GM12878 (cell line): ENCODE data around the gene AKT1. TPM values are rescaled to one million over a fixed set of nuclear protein-coding genes. Genes with fewer than 3 reads are reported as not detected.

Experiments used
- ATAC-seq: fragments of 200-7000 bp; cut with Tn5 transposase; 3 replicates; pipeline ENCODE4 v1.9.1; 2020; ENCODE audit warnings: mild to moderate bottlenecking, moderate library complexity
- BruUV-seq: library from RNA; stranded (reverse); fragments of 400-500 nt; replicated peaks from 2 replicates; lab custom pipeline; 2021; lab: Mats Ljungman, UMichigan
- CTCF ChIA-PET: fragments of 300-600 bp; sonication (Branson Sonifier 250); formaldehyde crosslinking; extraction: SDS; loops from one replicate; lab custom pipeline; 2021; ENCODE audit warnings: inconsistent platforms; lab: Yijun Ruan, JAX
- POLR2A ChIA-PET: fragments of 350-600 bp; formaldehyde crosslinking; extraction: SDS; loops from one replicate; lab custom pipeline; 2021; ENCODE audit warnings: inconsistent platforms; lab: Charles Lee
- RAD21 ChIA-PET: fragments of 300-600 bp; sonication (Branson Sonifier 250); formaldehyde crosslinking; loops from one replicate; lab custom pipeline; 2023; ENCODE audit warnings: antibody characterized with exemption; ENCODE audit not compliant: unreplicated experiment; lab: Charles Lee
- SMC1A ChIA-PET: fragments of 300-600 bp; sonication (Branson Sonifier 250); formaldehyde crosslinking; loops from one replicate; lab custom pipeline; 2023; ENCODE audit not compliant: unreplicated experiment, uncharacterized antibody; lab: Charles Lee
- DNase-seq: peaks from one replicate; pipeline ENCODE4 v3.0.0-alpha.2; 2011; ENCODE audit warnings: low read depth, low spot score
- FAIRE-seq: peaks from 3 replicates; lab custom pipeline; 2011; peaks lifted over from hg19 to GRCh38; lab: Jason Lieb, UNC
- H2AFZ ChIP-seq: 2 replicates; pipeline ENCODE4 v1.6.0; 2011; ENCODE audit warnings: low read depth, low read length, control low read depth; ENCODE audit not compliant: control insufficient read depth
- H3K27ac ChIP-seq: 2 replicates; pipeline ENCODE4 v1.5.1; 2011; ENCODE audit warnings: control low read depth; ENCODE audit not compliant: control insufficient read depth, insufficient read depth
- H3K27me3 ChIP-seq, 2 experiments: replicated peaks in 1 of 2; 2 replicates each; pipeline versions ENCODE4 v1.6.0 to v1.6.1; 2011; ENCODE audit warnings: low read length in 1 of 2; ENCODE audit not compliant: control insufficient read depth in 2 of 2, insufficient read depth in 2 of 2
- H3K36me3 ChIP-seq, 2 experiments: 2 replicates each; pipeline ENCODE4 v1.5.1; 2011; ENCODE audit warnings: low read length in 1 of 2; ENCODE audit not compliant: control insufficient read depth in 2 of 2, insufficient read depth in 2 of 2
- H3K4me1 ChIP-seq: 2 replicates; pipeline ENCODE4 v1.6.1; 2011; ENCODE audit warnings: mild to moderate bottlenecking, low read length, moderate library complexity, mixed read lengths; ENCODE audit not compliant: control insufficient read depth, insufficient read depth
- H3K4me2 ChIP-seq: 2 replicates; pipeline ENCODE4 v1.6.0; 2011; ENCODE audit warnings: control low read depth; ENCODE audit not compliant: control insufficient read depth, insufficient read depth
- H3K4me3 ChIP-seq: fragments of 200-600 bp; sonication (generic); 2 replicates; pipeline ENCODE4 v1.5.1; 2016
- H3K79me2 ChIP-seq: 2 replicates; pipeline ENCODE4 v1.6.0; 2011; ENCODE audit warnings: low read length; ENCODE audit not compliant: control insufficient read depth, insufficient read depth
- H3K9ac ChIP-seq: 2 replicates; pipeline ENCODE4 v1.8.0; 2011; ENCODE audit warnings: low read length, control low read depth, mixed read lengths; ENCODE audit not compliant: control insufficient read depth, insufficient read depth
- H3K9me3 ChIP-seq: replicated peaks from 3 replicates; pipeline ENCODE4 v1.5.1; 2011; ENCODE audit warnings: mild to moderate bottlenecking, low read length; ENCODE audit not compliant: control insufficient read depth, insufficient read depth
- H4K20me1 ChIP-seq: 2 replicates; pipeline ENCODE4 v1.6.0; 2011; ENCODE audit not compliant: control insufficient read depth, insufficient read depth
- CEBPB ChIP-seq, 2 experiments: fragments of 150-350 bp in 1 of 2; IDR thresholded peaks; 2 replicates each; pipeline ENCODE4 v1.6.1; 2012 to 2014; ENCODE audit warnings: low read depth in 2 of 2, low read length in 2 of 2, borderline replicate concordance in 1 of 2, inconsistent platforms in 1 of 2
- EZH2 ChIP-seq: IDR thresholded peaks from 2 replicates; pipeline ENCODE4 v1.6.1; 2012; ENCODE audit warnings: low read depth, mild to moderate bottlenecking, control low read depth, inconsistent platforms, low read length, borderline replicate concordance; ENCODE audit not compliant: control insufficient read depth
- FOXK2 ChIP-seq: fragments of 450-650 bp; IDR thresholded peaks from 2 replicates; pipeline ENCODE4 v1.6.1; 2017; ENCODE audit warnings: mild to moderate bottlenecking, moderate library complexity
- IRF3 ChIP-seq: fragments of 450-650 bp; IDR thresholded peaks from 2 replicates; pipeline ENCODE4 v1.6.1; 2014; ENCODE audit warnings: mild to moderate bottlenecking
- KLF5 ChIP-seq: fragments of 450-650 bp; IDR thresholded peaks from 2 replicates; pipeline ENCODE4 v1.6.1; 2014; ENCODE audit warnings: mild to moderate bottlenecking; ENCODE audit not compliant: partially characterized antibody
- MYC ChIP-seq: IDR thresholded peaks from 2 replicates; pipeline ENCODE4 v1.6.1; 2011; ENCODE audit warnings: mild to moderate bottlenecking, low read length, moderate library complexity, inconsistent platforms; ENCODE audit not compliant: insufficient read depth, insufficient replicate concordance, insufficient read length, severe bottlenecking
- PAX5 ChIP-seq: IDR thresholded peaks from 2 replicates; pipeline ENCODE4 v1.6.1; 2011; ENCODE audit warnings: low read depth, low read length, borderline replicate concordance
- PRDM15 ChIP-seq: fragments of 450-650 bp; formaldehyde crosslinking; IDR thresholded peaks from 2 replicates; pipeline ENCODE4 v1.4.0; 2020; ENCODE audit warnings: mild to moderate bottlenecking, moderate library complexity
- SIX5 ChIP-seq: IDR thresholded peaks from 2 replicates; pipeline ENCODE4 v1.6.1; 2011; ENCODE audit warnings: mild to moderate bottlenecking, low read depth, low read length, moderate library complexity; ENCODE audit not compliant: severe bottlenecking
- ZBED1 ChIP-seq: IDR thresholded peaks from 2 replicates; pipeline ENCODE4 v1.6.1; 2016; ENCODE audit warnings: borderline replicate concordance
- WGBS: methylation state at CpG from one replicate; pipeline ENCODE4 v1.1.6; 2016; ENCODE audit warnings: low lambda C conversion rate; ENCODE audit not compliant: insufficient replicate concordance, insufficient coverage; ENCODE audit errors: missing lambda C conversion rate; 5-methylcytosine and 5-hydroxymethylcytosine counted together
- in situ Hi-C: fragments of 300-500 bp; cut with MboI; formaldehyde crosslinking; loops from 9 replicates; pipeline ENCODE4 v1.14.3; 2018; ENCODE audit warnings: mixed read lengths
- intact Hi-C: fragments of 100-400 bp; cut with micrococcal nuclease; formaldehyde crosslinking; loops from one replicate; pipeline ENCODE4 v1.14.2; 2022; ENCODE audit not compliant: unreplicated experiment
- polyA plus RNA-seq, 11 experiments: library from polyadenylated mRNA; depleted of rRNA in 4 of 11; unstranded in 6 of 11; stranded (reverse) in 5 of 11; fragments of >200 nt; fragmentation: Nextera tagmentation in 4 of 11; fragmentation: Illumina TruSeq in 1 of 11; extraction: Ambion mirVana in 4 of 11; extraction: Trizol in 1 of 11; gene quantifications; 1 replicate in 1 of 11; 2 replicates in 10 of 11; pipeline versions ENCODE4 v1.2.1 to v1.2.3, GENCODE V29; 2011 to 2016; ENCODE audit warnings: inconsistent platforms in 2 of 11, missing spikeins in 2 of 11, low read depth in 1 of 11
- total RNA-seq, 4 experiments: library from RNA; depleted of rRNA in 3 of 4; stranded (reverse); fragments of >200 nt in 3 of 4; fragmentation: Illumina TruSeq in 1 of 4; extraction: Trizol in 1 of 4; gene quantifications; 2 replicates each; pipeline versions ENCODE4 v1.2.1 to v1.2.3, GENCODE V29; 2013 to 2021
- TF ChIP-seq, protein P1 (sequence below): fragments of 450-650 bp; IDR thresholded peaks from 2 replicates; pipeline ENCODE4 v1.6.1; 2017; ENCODE audit warnings: borderline replicate concordance

Gene AKT1
- total and polyA plus RNA-seq, 10 of the 15 experiments (the other 5 are each of a cell fraction or from before 2014, with no cell fraction given) = 0.63 to 110 (median 58.9) TPM

DNA sequence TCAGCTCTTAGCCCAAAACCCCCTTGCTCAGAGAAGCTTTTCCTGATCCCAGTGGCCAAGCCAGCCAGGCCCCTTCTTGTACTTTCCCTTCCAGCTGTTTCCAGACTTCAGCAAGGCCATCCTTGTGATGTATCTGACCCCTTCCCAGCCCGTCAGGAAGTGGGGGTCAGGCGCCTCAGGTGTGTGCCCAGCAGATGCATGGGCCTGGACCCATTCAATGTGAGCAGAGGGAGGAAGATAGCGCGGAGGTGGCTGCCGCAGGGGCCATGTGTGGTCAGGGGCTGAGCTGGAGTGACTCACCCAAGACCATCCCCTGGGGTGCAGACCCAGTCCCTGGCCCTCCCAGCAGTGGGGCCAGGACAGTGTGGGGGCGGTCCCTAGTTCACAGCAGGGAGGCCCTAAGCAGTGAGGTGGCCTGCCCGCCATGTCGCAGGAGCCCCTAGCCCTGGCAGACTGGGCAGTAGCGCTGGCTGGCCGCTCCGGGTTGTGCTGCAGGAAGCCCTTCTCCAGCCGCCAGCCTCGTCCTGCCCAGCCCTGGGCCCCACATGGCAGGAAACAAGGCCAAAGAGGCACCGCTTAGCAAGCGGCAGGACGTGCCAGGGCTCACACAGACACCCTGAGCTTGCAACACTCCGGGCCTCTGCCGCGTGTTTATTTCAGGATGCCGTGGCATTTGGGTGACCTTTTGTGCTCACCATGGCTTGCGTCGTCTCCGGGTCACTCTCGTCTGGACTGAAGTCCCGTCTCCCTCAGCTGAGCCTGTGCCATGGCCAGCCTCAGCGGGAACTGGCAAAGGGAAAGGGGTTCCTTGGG, 59.5 kb downstream of the AKT1 start:
- POLR2A ChIA-PET = no interaction called here
- SMC1A ChIA-PET = interaction anchor here (1.8 kb wide), 1 partner anchor 17 kb away, joined by 3 read pairs; the partner anchor contains the start of gene SIVA1
- FAIRE-seq = no peak
- no peak overlapping the region for H3K4me2 ChIP-seq
- TF ChIP-seq CEBPB (IDR thresholded peaks at IDR 0.05; ENCODE audit: borderline replicate concordance in 1 of 2, low read depth in 2 of 2, low read length in 2 of 2) (no peak), SIX5 (no peak), KLF5 (no peak), FOXK2 (no peak), PAX5 (no peak), PRDM15 (CRISPR knock-in tag) (no peak), MYC (no peak), IRF3 (no peak), EZH2 (no peak), ZBED1 (no peak)
- TF ChIP-seq, protein P1, sequence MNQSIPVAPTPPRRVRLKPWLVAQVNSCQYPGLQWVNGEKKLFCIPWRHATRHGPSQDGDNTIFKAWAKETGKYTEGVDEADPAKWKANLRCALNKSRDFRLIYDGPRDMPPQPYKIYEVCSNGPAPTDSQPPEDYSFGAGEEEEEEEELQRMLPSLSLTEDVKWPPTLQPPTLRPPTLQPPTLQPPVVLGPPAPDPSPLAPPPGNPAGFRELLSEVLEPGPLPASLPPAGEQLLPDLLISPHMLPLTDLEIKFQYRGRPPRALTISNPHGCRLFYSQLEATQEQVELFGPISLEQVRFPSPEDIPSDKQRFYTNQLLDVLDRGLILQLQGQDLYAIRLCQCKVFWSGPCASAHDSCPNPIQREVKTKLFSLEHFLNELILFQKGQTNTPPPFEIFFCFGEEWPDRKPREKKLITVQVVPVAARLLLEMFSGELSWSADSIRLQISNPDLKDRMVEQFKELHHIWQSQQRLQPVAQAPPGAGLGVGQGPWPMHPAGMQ = no peak
- no peaks in the 10 kb centered on the region for H3K9me3 ChIP-seq
- no peak overlapping the region for H3K27ac ChIP-seq
- H4K20me1 ChIP-seq = no peaks in the 10 kb centered on the region
- H3K27me3 ChIP-seq = no peaks in the 10 kb centered on the region; a peak in 3 of 4 replicates
- ATAC-seq = no peak
- H3K79me2 ChIP-seq = no peaks in the 10 kb centered on the region
- BruUV-seq = no TSS peak
- in situ Hi-C loops (no loop called here), intact Hi-C loops (no loop called here)
- 25% methylated on average over 26 of the region's 26 CpGs for WGBS
- H3K9ac ChIP-seq = no peak overlapping the region
- RAD21 ChIA-PET = no interaction called here
- no peak for DNase-seq
- H3K4me3 ChIP-seq = no peak overlapping the region
- H2AFZ ChIP-seq = no peak overlapping the region
- H3K4me1 ChIP-seq = no peaks in the 10 kb centered on the region
- H3K36me3 ChIP-seq = no peaks in the 10 kb centered on the region
- CTCF ChIA-PET = interaction anchor here (1.4 kb wide), 1 partner anchor 15 kb away, joined by 3 read pairs; no protein-coding TSS in a partner anchor
